H1 (cell line): ENCODE measurements around the gene MXI1. TPM values are rescaled to one million over a fixed set of nuclear protein-coding genes. Genes with fewer than 3 reads are reported as not detected.

Experiments used
- CTCF ChIA-PET: fragments of 300-600 bp; sonication (Branson Sonifier 250); formaldehyde crosslinking; loops from one replicate; lab custom pipeline; 2021; ENCODE audit not compliant: partially characterized antibody; lab: Charles Lee
- POLR2A ChIA-PET: fragments of 300-600 bp; sonication (Branson Sonifier 250); formaldehyde crosslinking; loops from one replicate; lab custom pipeline; 2021; ENCODE audit warnings: inconsistent platforms; ENCODE audit not compliant: partially characterized antibody; lab: Charles Lee
- DNase-seq, 2 experiments: peaks; one replicate each; pipeline versions ENCODE4 v3.0.0 to v3.0.0-alpha.2; 2010 to 2022; ENCODE audit warnings: low spot score in 2 of 2, low read depth in 1 of 2, mixed read lengths in 1 of 2
- FAIRE-seq: peaks from 2 replicates; lab custom pipeline; 2011; peaks lifted over from hg19 to GRCh38; lab: Jason Lieb, UNC
- H2AFZ ChIP-seq: 2 replicates; pipeline ENCODE4 v1.8.1; 2012; ENCODE audit warnings: low read length, inconsistent platforms
- H2AK5ac ChIP-seq: 2 replicates; pipeline ENCODE4 v1.6.1; 2013; ENCODE audit warnings: low read depth, low read length
- H2BK120ac ChIP-seq: replicated peaks from 2 replicates; pipeline ENCODE3; 2013; ENCODE audit warnings: low read depth, low read length, inconsistent platforms
- H2BK12ac ChIP-seq: 2 replicates; pipeline ENCODE4 v1.6.1; 2013; ENCODE audit warnings: low read depth, low read length
- H2BK15ac ChIP-seq: 2 replicates; pipeline ENCODE4 v1.6.1; 2013; ENCODE audit warnings: low read length
- H2BK20ac ChIP-seq: 2 replicates; pipeline ENCODE4 v1.6.1; 2013; ENCODE audit warnings: low read length
- H2BK5ac ChIP-seq: 2 replicates; pipeline ENCODE4 v1.6.1; 2013; ENCODE audit warnings: low read depth, low read length
- H3K14ac ChIP-seq: 2 replicates; pipeline ENCODE4 v1.6.1; 2013; ENCODE audit warnings: inconsistent platforms; ENCODE audit not compliant: insufficient read length
- H3K18ac ChIP-seq: 2 replicates; pipeline ENCODE4 v1.6.1; 2013; ENCODE audit warnings: low read length; ENCODE audit errors: extremely low read depth
- H3K23ac ChIP-seq: 2 replicates; pipeline ENCODE4 v1.6.1; 2013; ENCODE audit warnings: inconsistent platforms; ENCODE audit not compliant: insufficient read length
- H3K23me2 ChIP-seq: 2 replicates; pipeline ENCODE4 v1.6.1; 2013; ENCODE audit warnings: low read depth, low read length
- H3K27ac ChIP-seq: 2 replicates; pipeline ENCODE4 v1.6.1; 2011; ENCODE audit warnings: low read depth, low read length, inconsistent platforms
- H3K27me3 ChIP-seq, 4 experiments: replicated peaks in 1 of 4; 1 replicate in 1 of 4; 2 replicates in 3 of 4; pipeline versions ENCODE4 v1.6.1 to v1.8.1; 2011 to 2013; ENCODE audit warnings: low read length in 3 of 4, mild to moderate bottlenecking in 3 of 4, inconsistent platforms in 2 of 4, mixed read lengths in 2 of 4, moderate library complexity in 1 of 4; ENCODE audit not compliant: control insufficient read depth in 3 of 4, insufficient read depth in 3 of 4; ENCODE audit errors: extremely low read depth in 1 of 4
- H3K36me3 ChIP-seq, 4 experiments: 2 replicates each; pipeline versions ENCODE4 v1.6.1 to v1.8.1; 2011 to 2013; ENCODE audit warnings: mild to moderate bottlenecking in 4 of 4, low read length in 3 of 4, moderate library complexity in 2 of 4, control low read depth in 1 of 4, inconsistent platforms in 1 of 4; ENCODE audit not compliant: insufficient read depth in 4 of 4, control insufficient read depth in 2 of 4
- H3K4ac ChIP-seq: replicated peaks from 2 replicates; pipeline ENCODE3; 2013; ENCODE audit warnings: low read length, low read depth, mixed read lengths, inconsistent platforms; ENCODE audit not compliant: insufficient read length
- H3K4me1 ChIP-seq, 4 experiments: replicated peaks in 1 of 4; 1 replicate in 1 of 4; 2 replicates in 3 of 4; pipeline versions ENCODE4 v1.6.1 to v1.8.1; 2011 to 2013; ENCODE audit warnings: low read length in 3 of 4, inconsistent platforms in 2 of 4, mixed read lengths in 1 of 4; ENCODE audit not compliant: insufficient read depth in 4 of 4, control insufficient read depth in 3 of 4
- H3K4me2 ChIP-seq, 2 experiments: 2 replicates each; pipeline versions ENCODE4 v1.6.1 to v1.8.1; 2011 to 2013; ENCODE audit warnings: low read depth in 2 of 2, low read length in 2 of 2, control low read depth in 1 of 2, inconsistent platforms in 1 of 2, mild to moderate bottlenecking in 1 of 2; ENCODE audit not compliant: insufficient read depth in 1 of 2
- H3K4me3 ChIP-seq, 4 experiments: fragments of 200-600, 300-600 bp in 1 of 4; sonication (generic), shearing (Covaris generic), sonication (Bioruptor Twin) in 1 of 4; 2 replicates each; pipeline versions ENCODE4 v1.5.1 to v1.8.1; 2011 to 2016; ENCODE audit warnings: low read length in 4 of 4, low read depth in 3 of 4, control low read depth in 2 of 4, inconsistent platforms in 2 of 4, mild to moderate bottlenecking in 2 of 4, mixed read lengths in 1 of 4, moderate library complexity in 1 of 4; ENCODE audit not compliant: insufficient read depth in 2 of 4; ENCODE audit errors: extremely low read depth in 1 of 4
- H3K56ac ChIP-seq: replicated peaks from 2 replicates; pipeline ENCODE3; 2013; ENCODE audit warnings: low read depth, mild to moderate bottlenecking, mixed read lengths, low read length, inconsistent platforms; ENCODE audit not compliant: insufficient read length
- H3K79me1 ChIP-seq: 2 replicates; pipeline ENCODE4 v1.6.1; 2013; ENCODE audit warnings: low read depth, low read length, control low read depth
- H3K79me2 ChIP-seq, 2 experiments: 2 replicates each; pipeline versions ENCODE4 v1.6.1 to v1.8.1; 2012 to 2013; ENCODE audit warnings: low read length in 2 of 2, mild to moderate bottlenecking in 2 of 2, inconsistent platforms in 1 of 2; ENCODE audit not compliant: insufficient read depth in 2 of 2, control insufficient read depth in 1 of 2
- H3K9ac ChIP-seq, 4 experiments: replicated peaks in 1 of 4; 1 replicate in 1 of 4; 2 replicates in 3 of 4; pipeline versions ENCODE4 v1.6.1 to v1.8.1; 2011 to 2013; ENCODE audit warnings: low read depth in 3 of 4, low read length in 3 of 4, control low read depth in 2 of 4, mild to moderate bottlenecking in 2 of 4, moderate library complexity in 2 of 4, inconsistent platforms in 1 of 4; ENCODE audit errors: extremely low read depth in 1 of 4
- H3K9me3 ChIP-seq, 2 experiments: 2 replicates each; pipeline versions ENCODE4 v1.6.1 to v1.8.1; 2012 to 2013; ENCODE audit warnings: mild to moderate bottlenecking in 2 of 2, moderate library complexity in 2 of 2, control low read depth in 1 of 2, inconsistent platforms in 1 of 2, low read depth in 1 of 2, low read length in 1 of 2, mixed read lengths in 1 of 2; ENCODE audit not compliant: insufficient read depth in 2 of 2
- H4K20me1 ChIP-seq, 2 experiments: replicated peaks in 1 of 2; 2 replicates each; pipeline versions ENCODE3 to v1.8.1; 2011 to 2013; ENCODE audit warnings: inconsistent platforms in 2 of 2, low read length in 2 of 2, mild to moderate bottlenecking in 1 of 2; ENCODE audit not compliant: insufficient read depth in 2 of 2, control insufficient read depth in 1 of 2
- H4K5ac ChIP-seq: 2 replicates; pipeline ENCODE4 v1.6.1; 2013; ENCODE audit warnings: low read length, low read depth, mixed read lengths, inconsistent platforms; ENCODE audit not compliant: insufficient read length
- H4K8ac ChIP-seq: 2 replicates; pipeline ENCODE4 v1.8.0; 2013; ENCODE audit warnings: mild to moderate bottlenecking, moderate library complexity, low read length, inconsistent platforms; ENCODE audit not compliant: insufficient read depth; ENCODE audit errors: extremely low read depth
- H4K91ac ChIP-seq: replicated peaks from 2 replicates; pipeline ENCODE3; 2013; ENCODE audit warnings: low read length, mixed read lengths, inconsistent platforms; ENCODE audit not compliant: insufficient read length
- BCL11A ChIP-seq, 2 experiments: IDR thresholded peaks; one replicate each; pipeline ENCODE4 v1.6.1; 2011; ENCODE audit warnings: low read depth in 2 of 2, low read length in 2 of 2, mild to moderate bottlenecking in 2 of 2
- CBX5 ChIP-seq: fragments of 300-800, 300-1000 bp; sonication (generic); IDR thresholded peaks from 2 replicates; pipeline ENCODE4 v1.7.1; 2016; ENCODE audit warnings: antibody characterized with exemption, low read length, low read depth
- CBX8 ChIP-seq: fragments of 300-800, 300-1000 bp; sonication (generic); IDR thresholded peaks from 2 replicates; pipeline ENCODE4 v1.7.1; 2016; ENCODE audit warnings: low read depth, low read length, borderline replicate concordance
- CTBP2 ChIP-seq: IDR thresholded peaks from 2 replicates; pipeline ENCODE4 v1.7.0; 2011; ENCODE audit warnings: borderline replicate concordance, mild to moderate bottlenecking, moderate library complexity, mixed read lengths, low read length; ENCODE audit not compliant: insufficient read depth, insufficient read length
- GABPA ChIP-seq: IDR thresholded peaks from 2 replicates; pipeline ENCODE4 v1.6.1; 2011; ENCODE audit warnings: mild to moderate bottlenecking, low read length, moderate library complexity, borderline replicate concordance; ENCODE audit not compliant: insufficient read depth
- SAP30 ChIP-seq: fragments of 300-600 bp; sonication (generic); IDR thresholded peaks from 2 replicates; pipeline ENCODE4 v1.7.1; 2012; ENCODE audit warnings: low read length, moderate library complexity, mild to moderate bottlenecking, inconsistent platforms; ENCODE audit not compliant: insufficient read depth, insufficient replicate concordance
- SP2 ChIP-seq: IDR thresholded peaks from 2 replicates; pipeline ENCODE4 v1.6.1; 2012; ENCODE audit warnings: mild to moderate bottlenecking, low read length, inconsistent platforms
- TAF1 ChIP-seq: IDR thresholded peaks from 2 replicates; pipeline ENCODE4 v1.6.1; 2011; ENCODE audit warnings: mild to moderate bottlenecking, low read depth, low read length
- TBP ChIP-seq: IDR thresholded peaks from 2 replicates; pipeline ENCODE4 v1.6.1; 2011; ENCODE audit warnings: low read depth, low read length, improper control_type of control experiment
- TCF12 ChIP-seq: IDR thresholded peaks from 2 replicates; pipeline ENCODE4 v1.6.1; 2011; ENCODE audit warnings: low read depth, mild to moderate bottlenecking, low read length
- WGBS, 2 experiments: shearing (Covaris generic) in 1 of 2; methylation state at CpG; one replicate each; pipeline versions ENCODE4 v1.1.6 to v1.1.7; 2013 to 2015; ENCODE audit warnings: low lambda C conversion rate in 2 of 2, mixed read lengths in 2 of 2, inconsistent platforms in 1 of 2, low coverage in 1 of 2, missing lambda C conversion rate in 1 of 2; ENCODE audit not compliant: insufficient replicate concordance in 2 of 2, insufficient coverage in 1 of 2, insufficient read length in 1 of 2; ENCODE audit errors: extremely low coverage in 1 of 2, missing lambda C conversion rate in 1 of 2; 5-methylcytosine and 5-hydroxymethylcytosine counted together
- polyA plus RNA-seq, 7 experiments: library from polyadenylated mRNA; depleted of rRNA in 3 of 7; stranded (reverse) in 5 of 7; unstranded in 2 of 7; fragments of >200 nt in 5 of 7; fragments of 200-250 nt in 2 of 7; gene quantifications; 1 replicate in 5 of 7; 2 replicates in 1 of 7; 4 replicates in 1 of 7; pipeline versions ENCODE4 v1.2.1 to v1.2.3, GENCODE V29; 2011 to 2013; ENCODE audit warnings: missing spikeins in 2 of 7, mixed read lengths in 2 of 7
- total RNA-seq: library from RNA; stranded (reverse); fragmentation: NEBNext Ultra II Directional; extraction: Animal tissue kit (Norgen Biotek cat#: 25700); gene quantifications from 2 replicates; pipeline ENCODE4 v1.2.1, GENCODE V29; 2021

MXI1 gene
- total and polyA plus RNA-seq, 2 of the 8 experiments (the other 6 are each of a cell fraction or from before 2014, with no cell fraction given) = 5.7 to 8.8 TPM

GRCh38 chr10:110317866-110318850 is 110.8 kb downstream of the MXI1 start:
- Histone ChIP-seq H3K4me1 (peaks cover 0 to 3% (median 0%) of the 10 kb centered on the region in 4 experiments; a peak in 2 of 7 replicates), H3K9me3 (peaks cover 3 to 4% of the 10 kb centered on the region in 2 experiments; a peak in 1 of 4 replicates), H3K9ac (no peak overlapping the region), H2AFZ (no peak overlapping the region), H3K4me2 (no peak overlapping the region), H2BK20ac (peak overlapping the region; percentile 76; the same call in 1 of the 2 replicates), H4K91ac (peak overlapping the region; percentile 17), H4K8ac (no peak overlapping the region), H2BK120ac (no peak overlapping the region), H3K18ac (no peak overlapping the region), H2BK5ac (peak overlapping the region; percentile 63), H3K79me2 (no peaks in the 10 kb centered on the region), H4K5ac (no peak overlapping the region), H3K14ac (no peak overlapping the region), H3K56ac (no peak overlapping the region), H3K27me3 (no peaks in the 10 kb centered on the region), H3K27ac (no peak overlapping the region), H2BK15ac (peak overlapping the region; percentile 93; the same call in 1 of the 2 replicates), H3K23me2 (no peaks in the 10 kb centered on the region), H3K4me3 (no peak overlapping the region), H2AK5ac (no peak overlapping the region), H2BK12ac (peak overlapping the region; percentile 82), H3K4ac (no peak overlapping the region), H4K20me1 (no peaks in the 10 kb centered on the region), H3K36me3 (no peaks in the 10 kb centered on the region), H3K23ac (no peak overlapping the region), H3K79me1 (no peaks in the 10 kb centered on the region)
- DNase-seq (no peak), FAIRE-seq (no peak)
- ChIA-PET CTCF (interaction anchor here (0.6 to 1.5 kb wide), 5 partner anchors 8 to 228 kb away, joined by 3 to 7 read pairs (median 3); no protein-coding TSS in a partner anchor), POLR2A (interaction anchor here (0.9 to 1.2 kb wide), 2 partner anchors 21 to 181 kb away, joined by 3 to 4 read pairs; no protein-coding TSS in a partner anchor)
- WGBS, 2 experiments = 92% methylated on average over 14 of the region's 15 CpGs; no CpG with 5 or more reads in 1 of the 2 experiments
- no peak for TF ChIP-seq TCF12
- no peak for TF ChIP-seq CBX8
- no peak for TF ChIP-seq TBP
- TF ChIP-seq BCL11A (IDR thresholded peaks at IDR 0.05; ENCODE audit: low read depth in 2 of 2, low read length in 2 of 2) = no peak
- TF ChIP-seq SAP30 = no peak
- TF ChIP-seq CTBP2 = no peak
- no peak for TF ChIP-seq TAF1
- no peak for TF ChIP-seq CBX5
- no peak for TF ChIP-seq GABPA
- TF ChIP-seq SP2 = no peak
